ENCODE measurements around the gene UNC5A.

The UNC5A gene

GRCh38 chr5:176881021-176881749, 70.8 kb downstream of the UNC5A start:
- DNase-seq (ENCODE audit: low read depth in 1 of 2, low spot score in 1 of 2): no peak
- in situ Hi-C loops (cut with HindIII; ENCODE audit: low pct_unique_long_range_greater_than_20kb, low sequenced_read_pairs): no loop called here
- TF ChIP-seq JUND (IDR thresholded peaks at IDR 0.05; ENCODE audit: low read depth): no peak

GRCh38 chr5:176881816-176882566, 71.6 kb downstream of the UNC5A start:
- in situ Hi-C loops (cut with HindIII; ENCODE audit: low pct_unique_long_range_greater_than_20kb, low sequenced_read_pairs): no loop called here
- no peak for TF ChIP-seq JUND (IDR thresholded peaks at IDR 0.05; ENCODE audit: low read depth)
- no peak for DNase-seq (ENCODE audit: low read depth in 1 of 2, low spot score in 1 of 2)

GRCh38 chr5:176882567-176882903, 72.2 kb downstream of the UNC5A start:
- no peak for TF ChIP-seq JUND (IDR thresholded peaks at IDR 0.05; ENCODE audit: low read depth)
- in situ Hi-C loops (cut with HindIII; ENCODE audit: low pct_unique_long_range_greater_than_20kb, low sequenced_read_pairs): no loop called here
- no peak for DNase-seq (ENCODE audit: low read depth in 1 of 2, low spot score in 1 of 2)

- TF ChIP-seq JUND (IDR thresholded peaks at IDR 0.05; ENCODE audit: low read depth): no peak
- in situ Hi-C loops (cut with HindIII; ENCODE audit: low pct_unique_long_range_greater_than_20kb, low sequenced_read_pairs): no loop called here
- no peak for DNase-seq (ENCODE audit: low read depth in 1 of 2, low spot score in 1 of 2)
Observed at GRCh38 chr5:176883700-176884570, 73.6 kb downstream of the UNC5A start.

GRCh38 chr5:176884571-176884890, 74.2 kb downstream of the UNC5A start:
- TF ChIP-seq JUND (IDR thresholded peaks at IDR 0.05; ENCODE audit: low read depth): no peak
- in situ Hi-C loops (cut with HindIII; ENCODE audit: low pct_unique_long_range_greater_than_20kb, low sequenced_read_pairs): no loop called here
- DNase-seq (ENCODE audit: low read depth in 1 of 2, low spot score in 1 of 2): no peak

GRCh38 chr5:176886336-176887251, 76.2 kb downstream of the UNC5A start:
- TF ChIP-seq JUND (IDR thresholded peaks at IDR 0.05; ENCODE audit: low read depth): no peak
- no peak for DNase-seq (ENCODE audit: low read depth in 1 of 2, low spot score in 1 of 2)
- in situ Hi-C loops (cut with HindIII; ENCODE audit: low pct_unique_long_range_greater_than_20kb, low sequenced_read_pairs): no loop called here

- TF ChIP-seq JUND (IDR thresholded peaks at IDR 0.05; ENCODE audit: low read depth): no peak
- in situ Hi-C loops (cut with HindIII; ENCODE audit: low pct_unique_long_range_greater_than_20kb, low sequenced_read_pairs): no loop called here
- no peak for DNase-seq (ENCODE audit: low read depth in 1 of 2, low spot score in 1 of 2)
Observed at GRCh38 chr5:176887252-176887849, 77.0 kb downstream of the UNC5A start.

GRCh38 chr5:176888016-176888864, 77.9 kb downstream of the UNC5A start:
- DNase-seq (ENCODE audit: low read depth in 1 of 2, low spot score in 1 of 2): no peak
- TF ChIP-seq JUND (IDR thresholded peaks at IDR 0.05; ENCODE audit: low read depth): no peak
- in situ Hi-C loops (cut with HindIII; ENCODE audit: low pct_unique_long_range_greater_than_20kb, low sequenced_read_pairs): no loop called here

GRCh38 chr5:176888865-176889165, 78.5 kb downstream of the UNC5A start:
- no peak for TF ChIP-seq JUND (IDR thresholded peaks at IDR 0.05; ENCODE audit: low read depth)
- DNase-seq (ENCODE audit: low read depth in 1 of 2, low spot score in 1 of 2): no peak
- in situ Hi-C loops (cut with HindIII; ENCODE audit: low pct_unique_long_range_greater_than_20kb, low sequenced_read_pairs): no loop called here

GRCh38 chr5:176889321-176890280, 79.2 kb downstream of the UNC5A start:
- no peak for TF ChIP-seq JUND (IDR thresholded peaks at IDR 0.05; ENCODE audit: low read depth)
- in situ Hi-C loops (cut with HindIII; ENCODE audit: low pct_unique_long_range_greater_than_20kb, low sequenced_read_pairs): no loop called here

More at GRCh38 chr5:176889321-176890280, 79.2 kb downstream of the UNC5A start:
- no peak for DNase-seq (ENCODE audit: low read depth in 1 of 2, low spot score in 1 of 2)

All from T47D (cell line).